C4-2B (cell line): ENCODE results near the gene RPTOR.

ENCODE experiments used
- CTCF ChIP-seq: fragments of 450-650 bp; conservative IDR thresholded peaks from 2 replicates; pipeline ENCODE4 v1.5.1; 2017; ENCODE audit warnings: mild to moderate bottlenecking
- ZFX ChIP-seq: fragments of 450-650 bp; IDR thresholded peaks from 2 replicates; pipeline ENCODE4 v1.6.1; 2017

GRCh38 chr17:80636361-80637018, 91.9 kb downstream of the RPTOR start:
- TF ChIP-seq CTCF (no peak), ZFX (no peak)
